ENCODE measurements around the gene ADPRM.
"Not testable (repeated sequence)": the region's sequence is repeated elsewhere in the genome, so short reads cannot be mapped to it uniquely, and the experiment has no call there.

GRCh38 chr17:10730247-10730646 lies 32.9 kb downstream of the ADPRM start:
- not testable (repeated sequence) for TF ChIP-seq CTCF (IDR thresholded peaks at IDR 0.05; ENCODE audit: borderline replicate concordance, extremely low read depth, low read length, poor library complexity, severe bottlenecking); EZH2 (IDR thresholded peaks at IDR 0.05; ENCODE audit: borderline replicate concordance, low read depth, low read length, severe bottlenecking)
